Ishikawa (cell line): ENCODE results near the gene ADGRG6.

Experiments
- EP300 ChIP-seq: IDR thresholded peaks from 2 replicates; pipeline ENCODE4 v1.6.1; 2012; ENCODE audit warnings: borderline replicate concordance
- MAX ChIP-seq: IDR thresholded peaks from 2 replicates; pipeline ENCODE4 v1.6.1; 2012
- NFIC ChIP-seq: IDR thresholded peaks from 2 replicates; pipeline ENCODE4 v1.6.1; 2012
- TAF1 ChIP-seq: IDR thresholded peaks from 2 replicates; pipeline ENCODE4 v1.6.1; 2012; ENCODE audit warnings: low read depth, mild to moderate bottlenecking
- TCF12 ChIP-seq: IDR thresholded peaks from 2 replicates; pipeline ENCODE4 v1.6.1; 2012; ENCODE audit warnings: low read depth
- YY1 ChIP-seq: IDR thresholded peaks from 2 replicates; pipeline ENCODE4 v1.6.1; 2012; ENCODE audit warnings: low read depth
- TF ChIP-seq, protein P1 (sequence below): IDR thresholded peaks from 2 replicates; pipeline ENCODE4 v1.6.1; 2012; ENCODE audit warnings: low read depth, mild to moderate bottlenecking

DNA sequence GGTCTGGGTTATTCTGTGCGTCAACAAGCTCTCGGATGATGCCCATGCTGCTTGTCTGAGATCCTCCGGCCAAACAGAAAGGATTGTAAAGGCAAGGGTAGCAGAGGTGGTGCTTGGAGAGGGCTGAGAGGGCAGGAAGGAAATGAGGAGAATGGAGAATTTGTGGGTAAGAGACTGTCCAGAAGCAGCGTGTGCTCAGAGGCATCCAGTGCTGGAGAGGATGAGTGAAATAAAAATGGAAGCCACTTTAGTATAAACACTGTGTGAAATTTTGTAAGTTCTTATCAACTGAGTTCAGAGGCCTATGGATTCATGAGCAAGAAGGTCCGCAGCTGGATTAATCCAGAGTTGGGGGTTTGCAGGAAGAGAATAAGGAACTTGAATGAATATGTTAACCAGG is 59.5 kb downstream of the ADGRG6 start:
- no peak for TF ChIP-seq EP300
- no peak for TF ChIP-seq YY1
- TF ChIP-seq, protein P1, sequence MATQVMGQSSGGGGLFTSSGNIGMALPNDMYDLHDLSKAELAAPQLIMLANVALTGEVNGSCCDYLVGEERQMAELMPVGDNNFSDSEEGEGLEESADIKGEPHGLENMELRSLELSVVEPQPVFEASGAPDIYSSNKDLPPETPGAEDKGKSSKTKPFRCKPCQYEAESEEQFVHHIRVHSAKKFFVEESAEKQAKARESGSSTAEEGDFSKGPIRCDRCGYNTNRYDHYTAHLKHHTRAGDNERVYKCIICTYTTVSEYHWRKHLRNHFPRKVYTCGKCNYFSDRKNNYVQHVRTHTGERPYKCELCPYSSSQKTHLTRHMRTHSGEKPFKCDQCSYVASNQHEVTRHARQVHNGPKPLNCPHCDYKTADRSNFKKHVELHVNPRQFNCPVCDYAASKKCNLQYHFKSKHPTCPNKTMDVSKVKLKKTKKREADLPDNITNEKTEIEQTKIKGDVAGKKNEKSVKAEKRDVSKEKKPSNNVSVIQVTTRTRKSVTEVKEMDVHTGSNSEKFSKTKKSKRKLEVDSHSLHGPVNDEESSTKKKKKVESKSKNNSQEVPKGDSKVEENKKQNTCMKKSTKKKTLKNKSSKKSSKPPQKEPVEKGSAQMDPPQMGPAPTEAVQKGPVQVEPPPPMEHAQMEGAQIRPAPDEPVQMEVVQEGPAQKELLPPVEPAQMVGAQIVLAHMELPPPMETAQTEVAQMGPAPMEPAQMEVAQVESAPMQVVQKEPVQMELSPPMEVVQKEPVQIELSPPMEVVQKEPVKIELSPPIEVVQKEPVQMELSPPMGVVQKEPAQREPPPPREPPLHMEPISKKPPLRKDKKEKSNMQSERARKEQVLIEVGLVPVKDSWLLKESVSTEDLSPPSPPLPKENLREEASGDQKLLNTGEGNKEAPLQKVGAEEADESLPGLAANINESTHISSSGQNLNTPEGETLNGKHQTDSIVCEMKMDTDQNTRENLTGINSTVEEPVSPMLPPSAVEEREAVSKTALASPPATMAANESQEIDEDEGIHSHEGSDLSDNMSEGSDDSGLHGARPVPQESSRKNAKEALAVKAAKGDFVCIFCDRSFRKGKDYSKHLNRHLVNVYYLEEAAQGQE: no peak
- TF ChIP-seq MAX: no peak
- no peak for TF ChIP-seq TCF12
- no peak for TF ChIP-seq NFIC
- TF ChIP-seq TAF1: no peak
